Loucy (cell line): ENCODE data around the gene TAPBP.

ENCODE experiments used
- EZH2phosphoT487 ChIP-seq: fragments of 200-600 bp; IDR thresholded peaks from 2 replicates; pipeline ENCODE4 v1.6.1; 2018; ENCODE audit warnings: antibody characterized with exemption, mild to moderate bottlenecking, moderate library complexity, borderline replicate concordance
- TF ChIP-seq, protein P1 (sequence below): fragments of 200-600 bp; sonication (generic); conservative IDR thresholded peaks from 2 replicates; pipeline ENCODE4 v1.5.1; 2014; ENCODE audit warnings: mild to moderate bottlenecking, antibody characterized with exemption, low read length

DNA sequence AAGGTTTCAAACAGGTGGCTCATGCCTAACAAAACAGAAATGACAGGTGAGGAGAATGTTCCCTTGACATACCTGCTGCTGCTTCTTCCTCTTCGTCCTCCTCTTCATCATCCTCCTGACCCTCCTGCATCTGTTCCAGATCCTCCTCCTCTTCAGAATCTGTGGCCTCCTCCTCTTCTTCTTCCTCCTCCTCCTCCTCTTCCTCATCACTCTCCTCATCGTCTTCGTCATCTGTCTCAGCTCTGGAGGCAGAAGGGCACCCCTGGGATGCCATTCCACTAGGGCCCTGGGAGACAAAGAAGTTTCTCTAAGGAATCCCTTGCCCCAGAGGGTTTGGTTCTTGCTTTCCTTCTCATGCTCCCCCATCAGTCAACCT is 6.0 kb upstream of the TAPBP start:
- TF ChIP-seq, protein P1, sequence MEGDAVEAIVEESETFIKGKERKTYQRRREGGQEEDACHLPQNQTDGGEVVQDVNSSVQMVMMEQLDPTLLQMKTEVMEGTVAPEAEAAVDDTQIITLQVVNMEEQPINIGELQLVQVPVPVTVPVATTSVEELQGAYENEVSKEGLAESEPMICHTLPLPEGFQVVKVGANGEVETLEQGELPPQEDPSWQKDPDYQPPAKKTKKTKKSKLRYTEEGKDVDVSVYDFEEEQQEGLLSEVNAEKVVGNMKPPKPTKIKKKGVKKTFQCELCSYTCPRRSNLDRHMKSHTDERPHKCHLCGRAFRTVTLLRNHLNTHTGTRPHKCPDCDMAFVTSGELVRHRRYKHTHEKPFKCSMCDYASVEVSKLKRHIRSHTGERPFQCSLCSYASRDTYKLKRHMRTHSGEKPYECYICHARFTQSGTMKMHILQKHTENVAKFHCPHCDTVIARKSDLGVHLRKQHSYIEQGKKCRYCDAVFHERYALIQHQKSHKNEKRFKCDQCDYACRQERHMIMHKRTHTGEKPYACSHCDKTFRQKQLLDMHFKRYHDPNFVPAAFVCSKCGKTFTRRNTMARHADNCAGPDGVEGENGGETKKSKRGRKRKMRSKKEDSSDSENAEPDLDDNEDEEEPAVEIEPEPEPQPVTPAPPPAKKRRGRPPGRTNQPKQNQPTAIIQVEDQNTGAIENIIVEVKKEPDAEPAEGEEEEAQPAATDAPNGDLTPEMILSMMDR = no peak
- no peak for TF ChIP-seq EZH2phosphoT487
